ENCODE results near the gene GEMIN2.

DNA sequence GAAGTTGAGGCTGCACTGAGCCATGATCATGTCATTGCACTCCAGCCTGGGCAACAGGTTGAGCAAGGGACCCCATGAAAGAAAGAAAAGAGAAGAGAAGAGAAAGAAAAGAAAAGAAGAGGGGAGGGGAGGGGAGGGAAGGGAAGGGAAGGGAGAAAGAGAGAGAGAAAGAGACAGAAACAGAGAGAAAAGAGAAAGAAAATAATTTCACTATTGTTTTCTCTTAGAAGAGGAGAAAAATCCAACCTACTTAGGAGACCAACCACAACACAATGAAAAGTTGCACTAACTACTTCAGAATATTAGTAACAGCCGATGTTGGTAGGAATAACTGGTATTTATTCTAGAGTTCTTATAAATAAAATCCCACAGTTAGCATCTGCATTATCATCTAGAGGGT is 46.4 kb downstream of the GEMIN2 start:
- no peak for TF ChIP-seq SIN3A (IDR thresholded peaks at IDR 0.05; ENCODE audit: borderline replicate concordance, low read depth, low read length)
- TF ChIP-seq REST (IDR thresholded peaks at IDR 0.05; ENCODE audit: low read depth, low read length), result no peak
- no peak for TF ChIP-seq FOXM1 (IDR thresholded peaks at IDR 0.05; ENCODE audit: low read depth)
- TF ChIP-seq, protein P1, sequence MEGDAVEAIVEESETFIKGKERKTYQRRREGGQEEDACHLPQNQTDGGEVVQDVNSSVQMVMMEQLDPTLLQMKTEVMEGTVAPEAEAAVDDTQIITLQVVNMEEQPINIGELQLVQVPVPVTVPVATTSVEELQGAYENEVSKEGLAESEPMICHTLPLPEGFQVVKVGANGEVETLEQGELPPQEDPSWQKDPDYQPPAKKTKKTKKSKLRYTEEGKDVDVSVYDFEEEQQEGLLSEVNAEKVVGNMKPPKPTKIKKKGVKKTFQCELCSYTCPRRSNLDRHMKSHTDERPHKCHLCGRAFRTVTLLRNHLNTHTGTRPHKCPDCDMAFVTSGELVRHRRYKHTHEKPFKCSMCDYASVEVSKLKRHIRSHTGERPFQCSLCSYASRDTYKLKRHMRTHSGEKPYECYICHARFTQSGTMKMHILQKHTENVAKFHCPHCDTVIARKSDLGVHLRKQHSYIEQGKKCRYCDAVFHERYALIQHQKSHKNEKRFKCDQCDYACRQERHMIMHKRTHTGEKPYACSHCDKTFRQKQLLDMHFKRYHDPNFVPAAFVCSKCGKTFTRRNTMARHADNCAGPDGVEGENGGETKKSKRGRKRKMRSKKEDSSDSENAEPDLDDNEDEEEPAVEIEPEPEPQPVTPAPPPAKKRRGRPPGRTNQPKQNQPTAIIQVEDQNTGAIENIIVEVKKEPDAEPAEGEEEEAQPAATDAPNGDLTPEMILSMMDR (IDR thresholded peaks at IDR 0.05), result no peak
- no peak for TF ChIP-seq ZBTB33 (IDR thresholded peaks at IDR 0.05; ENCODE audit: borderline replicate concordance, low read depth)
- no peak for TF ChIP-seq EP300 (IDR thresholded peaks at IDR 0.05; ENCODE audit: borderline replicate concordance in 1 of 2, low read depth in 1 of 2, low read length in 1 of 2)
- no peak for TF ChIP-seq TAF1 (IDR thresholded peaks at IDR 0.05; ENCODE audit: borderline replicate concordance, low read depth, low read length)
- no peak for TF ChIP-seq RFX5 (IDR thresholded peaks at IDR 0.05; ENCODE audit: low read length)
- no peak for TF ChIP-seq MAX (IDR thresholded peaks at IDR 0.05; ENCODE audit: low read depth)
- no peak for TF ChIP-seq NFIC (IDR thresholded peaks at IDR 0.05; ENCODE audit: borderline replicate concordance)
- no peak for TF ChIP-seq TEAD4 (IDR thresholded peaks at IDR 0.05; ENCODE audit: borderline replicate concordance, insufficient read depth)
- no peak for TF ChIP-seq MXI1 (IDR thresholded peaks at IDR 0.05; ENCODE audit: low read depth, low read length)

Data from SK-N-SH (cell line).